GM21367 (cell line): ENCODE data around the gene ATCAY.
"Not testable (repeated sequence)": the region's sequence is repeated elsewhere in the genome, so short reads cannot be mapped to it uniquely, and the experiment has no call there.

Experiments
- ATAC-seq: cut with Tn5 transposase; IDR thresholded peaks from one replicate; pipeline ENCODE4 v1.9.1; 2021; ENCODE audit not compliant: unreplicated experiment

The ATCAY gene

GRCh38 chr19:3945838-3946237 is 65.4 kb downstream of the ATCAY start:
- no peak for ATAC-seq

DNA sequence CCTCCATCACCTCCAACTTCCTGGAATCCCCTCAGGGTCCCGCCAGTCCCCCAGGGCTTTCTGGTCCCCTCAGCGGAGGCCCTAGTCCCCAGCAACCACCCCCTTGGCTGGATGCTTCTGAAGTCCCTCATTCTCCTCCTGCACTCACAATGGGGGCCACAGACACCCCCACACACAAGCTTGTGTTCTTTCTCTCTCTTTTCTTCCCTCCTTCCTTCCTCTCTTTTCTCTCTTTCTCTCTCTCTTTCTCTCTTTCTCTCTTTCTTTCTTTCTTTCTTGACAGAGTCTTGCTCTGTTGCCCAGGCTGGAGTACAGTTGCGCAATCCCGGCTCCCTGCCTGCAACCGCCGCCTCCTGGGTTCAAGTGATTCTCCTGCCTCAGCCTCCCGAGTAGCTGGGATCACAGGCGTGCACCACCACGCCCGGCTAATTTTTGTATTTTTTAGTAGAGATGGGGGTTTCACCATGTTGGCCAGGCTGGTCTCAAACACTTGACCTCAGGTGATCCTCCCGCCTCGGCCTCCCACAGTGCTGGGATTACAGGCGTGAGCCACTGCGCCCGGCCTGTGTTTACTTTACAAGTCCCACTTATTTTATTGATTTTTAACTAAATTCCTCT is 66.9 kb downstream of the ATCAY start:
- not testable (repeated sequence) for ATAC-seq

GRCh38 chr19:3949294-3949693 is 68.8 kb downstream of the ATCAY start:
- no peak for ATAC-seq

DNA sequence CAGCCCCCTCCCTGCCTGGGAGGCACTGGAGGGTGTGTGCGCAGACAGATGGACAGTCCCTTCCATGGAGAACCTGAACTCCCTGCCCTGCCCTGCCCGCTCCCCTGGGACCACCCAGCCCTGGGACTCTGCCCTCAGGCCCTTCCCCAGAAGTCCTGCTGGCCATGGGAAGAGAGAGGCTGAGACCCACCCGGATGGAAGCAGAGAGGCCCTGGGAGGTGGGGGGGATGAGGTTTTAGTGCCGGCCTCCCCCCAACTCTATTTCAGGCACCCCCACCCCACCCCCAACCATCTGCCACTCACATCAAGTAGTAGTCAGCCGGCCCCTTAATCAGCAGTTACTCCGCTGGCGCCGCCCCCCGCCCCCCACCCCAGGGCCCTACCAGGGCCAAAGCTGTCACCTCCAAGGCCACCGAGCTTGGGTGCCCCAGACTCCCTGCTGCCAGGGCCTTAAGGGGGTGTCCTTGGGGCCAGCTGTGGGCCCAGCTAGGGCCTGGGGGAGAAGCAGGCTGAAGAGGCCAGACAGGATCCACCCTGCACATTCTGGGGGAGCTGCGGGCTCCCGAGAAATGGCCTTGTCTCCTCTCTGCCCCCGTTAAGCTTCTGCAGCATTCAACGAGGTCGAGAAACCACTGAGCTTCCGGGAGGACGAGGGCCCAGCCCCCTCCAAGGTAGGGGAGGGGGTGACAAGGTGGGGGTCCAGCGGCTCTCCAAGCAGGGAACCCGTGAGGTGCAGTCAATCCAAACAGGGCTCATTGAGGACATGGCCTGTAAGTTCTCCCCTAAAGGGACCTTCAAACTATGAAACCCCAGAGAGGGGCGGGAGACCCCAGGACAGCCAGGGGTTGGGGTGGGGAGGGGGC is 69.7 kb downstream of the ATCAY start:
- ATAC-seq, result no peak

GRCh38 chr19:3950871-3951861 is 70.7 kb downstream of the ATCAY start:
- no peak for ATAC-seq

DNA sequence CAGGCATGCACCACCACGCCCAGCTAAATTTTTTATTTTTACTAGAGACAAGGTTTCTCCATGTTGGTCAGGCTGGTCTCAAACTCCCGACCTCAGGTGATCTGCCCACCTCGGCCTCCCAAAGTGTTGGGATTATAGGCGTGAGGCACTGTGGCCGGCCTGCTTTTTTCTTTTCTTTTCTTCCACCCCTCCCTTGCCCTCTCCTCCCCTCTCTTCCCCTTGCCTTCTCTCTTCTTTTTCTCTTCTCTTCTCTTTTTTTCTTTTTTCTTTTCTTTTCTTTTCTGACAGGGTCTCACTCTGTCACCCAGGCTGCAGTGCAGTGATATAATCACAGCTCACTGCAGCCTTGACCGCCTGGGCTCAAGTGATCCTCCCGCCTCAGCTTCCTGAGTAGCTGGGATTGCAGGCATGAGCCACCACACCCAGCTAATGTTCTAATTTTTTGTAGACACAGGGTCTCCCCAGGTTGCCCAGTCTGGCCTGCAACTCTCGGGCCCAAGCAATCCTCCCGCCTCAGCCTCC is 72.3 kb downstream of the ATCAY start:
- ATAC-seq, result not testable (repeated sequence)

DNA sequence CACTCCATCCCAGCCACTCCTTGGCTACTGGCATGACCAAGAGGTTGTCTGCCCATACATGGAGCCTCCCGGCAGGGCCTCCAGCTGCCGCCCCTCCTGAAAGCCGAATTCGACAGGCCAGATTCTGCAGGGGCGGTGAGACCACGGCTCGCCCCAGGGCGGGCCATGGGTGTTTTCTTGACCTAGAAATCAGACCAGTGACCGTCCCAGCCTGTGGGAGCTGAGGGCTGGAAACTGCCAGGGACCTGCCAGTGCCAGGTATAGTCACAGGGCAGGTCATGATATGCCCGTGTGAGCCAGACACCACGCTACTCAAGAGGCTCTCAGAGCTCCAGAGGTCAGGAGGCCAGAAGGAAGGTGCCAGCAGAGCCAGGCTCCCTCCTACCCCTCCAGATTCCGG is 73.6 kb downstream of the ATCAY start:
- ATAC-seq, result no peak

GRCh38 chr19:3955276-3955675 is 74.8 kb downstream of the ATCAY start:
- not testable (repeated sequence) for ATAC-seq

- ATAC-seq, result no peak
These were observed 75.2 kb downstream of the ATCAY start for GRCh38 chr19:3955688-3956087.

DNA sequence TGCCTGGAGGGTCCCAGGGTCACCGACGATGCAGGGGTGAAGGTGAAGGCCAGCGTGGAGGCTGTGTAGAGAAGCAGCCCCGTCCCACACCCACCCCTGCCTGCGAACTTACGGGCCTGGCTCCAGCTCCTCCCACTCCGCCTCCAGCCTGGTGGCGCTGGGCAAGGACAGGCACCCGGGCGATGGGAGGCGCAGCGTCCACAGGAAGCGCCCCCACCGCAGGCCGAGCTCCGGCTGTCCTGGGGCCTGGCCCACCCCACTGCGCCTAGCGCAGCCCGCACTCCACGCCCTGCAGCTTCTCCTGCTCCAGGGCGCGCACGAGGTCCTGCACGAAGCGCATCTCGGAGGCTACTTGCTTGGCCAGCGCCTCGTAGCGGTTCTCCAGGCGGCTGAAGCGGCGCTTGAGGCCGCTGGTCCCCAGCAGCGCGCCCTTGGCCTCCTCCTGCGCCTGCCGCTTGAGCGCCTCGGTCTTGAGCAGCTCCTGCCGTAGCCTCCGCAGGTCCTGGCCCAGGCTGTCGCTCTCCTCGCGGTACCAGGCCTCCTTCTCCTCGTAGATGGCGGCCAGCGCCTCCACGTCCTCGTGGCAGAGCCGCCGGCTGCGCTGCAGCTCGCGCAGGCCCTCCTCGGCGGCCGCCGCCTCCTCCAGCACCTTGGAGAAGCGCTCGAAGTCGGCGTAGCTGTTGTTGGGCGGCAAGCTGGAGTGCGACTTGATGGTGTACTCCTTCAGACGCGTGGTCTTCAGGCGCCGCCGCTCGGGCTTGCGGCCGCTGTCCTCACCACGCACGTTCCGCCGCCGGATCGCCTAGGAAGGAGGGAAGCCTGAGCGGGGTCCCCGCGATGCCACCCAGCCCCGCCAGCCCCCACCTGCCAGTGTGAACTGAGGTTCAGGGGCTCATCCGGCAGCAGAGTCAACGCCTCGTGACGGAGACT is 78.6 kb downstream of the ATCAY start:
- no peak for ATAC-seq

DNA sequence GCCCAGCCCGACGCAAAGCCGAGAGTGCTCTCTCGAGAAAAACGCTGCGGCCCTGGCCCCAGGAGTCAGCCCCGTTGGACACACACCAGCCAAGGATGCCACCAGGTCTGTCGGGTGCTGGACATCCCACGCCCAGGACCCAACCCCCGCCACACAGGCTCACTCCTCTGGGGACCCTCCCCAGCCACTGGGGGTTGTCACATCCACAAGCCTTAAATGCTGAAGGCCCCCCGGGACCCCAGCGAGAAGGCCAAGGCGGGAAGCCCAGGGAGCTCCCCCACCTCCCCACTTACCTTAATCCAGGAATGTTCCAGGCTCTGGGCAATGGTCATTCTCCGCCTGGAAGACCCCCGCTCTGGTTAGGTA is 79.3 kb downstream of the ATCAY start:
- ATAC-seq, result no peak

GRCh38 chr19:3961007-3961406 is 80.5 kb downstream of the ATCAY start:
- ATAC-seq, result no peak

GRCh38 chr19:3963458-3964255 is 83.2 kb downstream of the ATCAY start:
- ATAC-seq, result no peak

- no peak for ATAC-seq
These were observed 84.0 kb downstream of the ATCAY start for GRCh38 chr19:3964256-3965194.

DNA sequence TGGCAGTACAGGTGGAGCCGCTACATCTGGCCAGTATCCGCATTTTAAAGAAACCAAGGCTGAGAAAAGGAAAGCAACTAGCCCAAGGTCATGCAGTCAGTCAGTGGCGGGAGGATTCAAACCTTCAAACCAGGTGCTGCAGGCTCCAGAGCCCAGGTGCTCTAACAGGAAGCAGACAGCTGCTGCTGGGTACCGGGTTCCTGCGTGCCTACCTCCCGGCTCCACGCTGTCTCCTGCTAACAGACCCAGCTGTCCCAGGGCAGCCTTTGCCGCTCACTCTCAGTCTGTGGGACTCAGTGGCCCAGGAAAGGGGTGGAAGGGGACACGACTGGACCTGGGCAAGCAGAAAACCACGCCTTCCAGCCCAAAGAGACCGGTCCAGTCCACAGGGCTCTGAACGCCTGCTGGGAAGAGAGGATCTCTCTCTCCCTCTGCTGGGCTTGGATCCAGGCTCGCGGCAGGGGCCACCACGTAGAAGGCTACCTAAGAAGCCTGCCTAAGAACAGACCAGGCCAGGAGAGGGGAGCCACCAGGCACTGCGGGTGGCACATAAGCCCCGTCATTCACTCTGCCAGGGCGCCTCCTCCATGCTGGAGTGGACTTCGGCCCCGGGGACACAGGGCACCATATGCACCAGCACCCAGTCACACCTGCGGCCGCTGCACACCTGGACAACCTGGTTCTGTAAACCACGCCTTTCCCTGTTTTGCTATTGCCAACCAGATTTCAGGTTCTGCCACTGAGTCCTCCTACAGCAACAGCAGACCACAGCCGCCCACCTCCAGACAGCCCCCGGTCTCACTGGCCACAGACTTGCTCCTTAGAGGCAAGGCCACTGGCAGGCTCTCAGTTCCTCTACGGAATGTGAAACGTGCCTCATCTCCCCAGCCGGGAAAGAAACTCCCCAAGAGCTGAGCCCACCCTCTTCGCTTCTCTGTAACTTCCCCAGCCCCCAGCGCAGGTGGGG is 85.8 kb downstream of the ATCAY start:
- no peak for ATAC-seq

GRCh38 chr19:3967983-3968382 is 87.5 kb downstream of the ATCAY start:
- not testable (repeated sequence) for ATAC-seq
